Activated CD8-positive, alpha-beta T cell treated with anti-CD3 and anti-CD28 coated beads for 36 hours (primary cell): ENCODE data around the gene TFB1M. TPM values are rescaled to one million over a fixed set of nuclear protein-coding genes. Genes with fewer than 3 reads are reported as not detected.

ENCODE experiments used
- ATAC-seq: fragments of 200-7000 bp; cut with Tn5 transposase; one replicate; pipeline ENCODE4 v1.10.0; 2021; ENCODE audit warnings: mild to moderate bottlenecking, moderate library complexity
- CTCF ChIA-PET: fragments of 350-600 bp; sonication (Branson Sonifier 250); formaldehyde crosslinking; loops from one replicate; lab custom pipeline; 2021; ENCODE audit warnings: antibody characterized with exemption; lab: Charles Lee
- POLR2A ChIA-PET: fragments of 350-600 bp; sonication (Branson Sonifier 250); formaldehyde crosslinking; loops from one replicate; lab custom pipeline; 2021; ENCODE audit warnings: antibody characterized with exemption; lab: Charles Lee
- DNase-seq: peaks from one replicate; pipeline ENCODE4 v3.0.0-alpha.2; 2020
- H3K27ac Mint-ChIP-seq: one replicate; pipeline ENCODE4 v1.8.0; 2021; ENCODE audit warnings: mild to moderate bottlenecking, mixed read lengths
- H3K27me3 Mint-ChIP-seq: one replicate; pipeline ENCODE4 v1.8.0; 2021; ENCODE audit warnings: mixed read lengths
- H3K36me3 Mint-ChIP-seq: one replicate; pipeline ENCODE4 v1.8.0; 2021; ENCODE audit warnings: low read depth, mixed read lengths
- H3K4me1 Mint-ChIP-seq: one replicate; pipeline ENCODE4 v1.8.0; 2021; ENCODE audit warnings: low read depth, mixed read lengths
- H3K4me3 Mint-ChIP-seq: one replicate; pipeline ENCODE4 v1.8.0; 2021; ENCODE audit warnings: mild to moderate bottlenecking, moderate library complexity, mixed read lengths
- H3K9me3 Mint-ChIP-seq: one replicate; pipeline ENCODE4 v1.8.0; 2021; ENCODE audit warnings: mixed read lengths
- CTCF ChIP-seq: fragments of 200-600 bp; IDR thresholded peaks from one replicate; pipeline ENCODE4 v1.8.0; 2022; ENCODE audit warnings: antibody characterized with exemption, mild to moderate bottlenecking
- intact Hi-C: fragments of 100-400 bp; cut with micrococcal nuclease; formaldehyde crosslinking; loops from one replicate; pipeline ENCODE4 v1.10.0; 2022
- total RNA-seq, 2 experiments: library from RNA; stranded (reverse); gene quantifications; one replicate each; pipeline ENCODE4 v1.2.3, GENCODE V29; 2021

TFB1M gene
- total RNA-seq, 2 experiments from 2014 or later = 70.9 to 76.6 TPM

- Mint-ChIP-seq H3K4me1 (peaks cover 44% of the 10 kb centered on the region), H3K27ac (no peak overlapping the region), H3K27me3 (no peaks in the 10 kb centered on the region), H3K36me3 (peaks cover 41% of the 10 kb centered on the region), H3K9me3 (no peaks in the 10 kb centered on the region), H3K4me3 (no peak overlapping the region)
- intact Hi-C loops = loop anchor here (5.0 kb wide), 1 partner anchor 139 kb away; no protein-coding TSS in a partner anchor
- no peak for TF ChIP-seq CTCF
- ChIA-PET POLR2A (no interaction called here), CTCF (interaction anchor here (0.8 kb wide), 1 partner anchor 12 kb away, joined by 3 read pairs; no protein-coding TSS in a partner anchor)
- DNase-seq = no peak
- ATAC-seq = no peak
Observed at GRCh38 chr6:155311583-155311982, 2.7 kb downstream of the TFB1M start.

GRCh38 chr6:155311086-155311485 lies 3.2 kb downstream of the TFB1M start:
- CTCF ChIA-PET = interaction anchor here (0.8 kb wide), 1 partner anchor 12 kb away, joined by 3 read pairs; no protein-coding TSS in a partner anchor

GRCh38 chr6:155310596-155310995 lies 3.7 kb downstream of the TFB1M start:
- no peak for TF ChIP-seq CTCF
- Mint-ChIP-seq H3K36me3 (peaks cover 48% of the 10 kb centered on the region), H3K4me3 (no peak overlapping the region), H3K27me3 (no peaks in the 10 kb centered on the region), H3K27ac (peak overlapping the region; percentile 31), H3K9me3 (no peaks in the 10 kb centered on the region), H3K4me1 (peaks cover 42% of the 10 kb centered on the region)
- intact Hi-C loops = loop anchor here (5.0 kb wide), 1 partner anchor 138 kb away; no protein-coding TSS in a partner anchor
- ChIA-PET CTCF (no interaction called here), POLR2A (no interaction called here)
- ATAC-seq (no peak), DNase-seq (no peak)

More at GRCh38 chr6:155311086-155311485, 3.2 kb downstream of the TFB1M start:
- peaks cover 42% of the 10 kb centered on the region for H3K4me1 Mint-ChIP-seq
- POLR2A ChIA-PET = no interaction called here
- TF ChIP-seq CTCF = no peak
- DNase-seq (no peak), ATAC-seq (no peak)
- H3K27me3 Mint-ChIP-seq = no peaks in the 10 kb centered on the region
- intact Hi-C loops = loop anchor here (5.0 kb wide), 1 partner anchor 139 kb away; no protein-coding TSS in a partner anchor
- no peak overlapping the region for H3K27ac Mint-ChIP-seq
- no peak overlapping the region for H3K4me3 Mint-ChIP-seq
- no peaks in the 10 kb centered on the region for H3K9me3 Mint-ChIP-seq
- peaks cover 46% of the 10 kb centered on the region for H3K36me3 Mint-ChIP-seq

GRCh38 chr6:155309150-155309549 lies 5.1 kb downstream of the TFB1M start:
- ChIA-PET POLR2A (no interaction called here), CTCF (no interaction called here)
- Mint-ChIP-seq H3K4me1 (peaks cover 37% of the 10 kb centered on the region), H3K27me3 (no peaks in the 10 kb centered on the region), H3K27ac (no peak overlapping the region), H3K9me3 (no peaks in the 10 kb centered on the region), H3K4me3 (no peak overlapping the region), H3K36me3 (peaks cover 55% of the 10 kb centered on the region)
- no peak for TF ChIP-seq CTCF
- ATAC-seq (no peak), DNase-seq (no peak)
- intact Hi-C loops = no loop called here

- DNase-seq = no peak
- ATAC-seq = peak; percentile 39
- peaks cover 57% of the 10 kb centered on the region for H3K36me3 Mint-ChIP-seq
- no peaks in the 10 kb centered on the region for H3K27me3 Mint-ChIP-seq
- no peak overlapping the region for H3K27ac Mint-ChIP-seq
- intact Hi-C loops = no loop called here
- ChIA-PET POLR2A (interaction anchor here (1.1 to 1.4 kb wide), 2 partner anchors 9 to 83 kb away, joined by 3 to 4 read pairs; no protein-coding TSS in a partner anchor), CTCF (interaction anchor here (1.0 kb wide), 1 partner anchor 20 kb away, joined by 3 read pairs; no protein-coding TSS in a partner anchor)
- H3K4me1 Mint-ChIP-seq = peaks cover 27% of the 10 kb centered on the region
- H3K9me3 Mint-ChIP-seq = no peaks in the 10 kb centered on the region
- no peak for TF ChIP-seq CTCF
- no peak overlapping the region for H3K4me3 Mint-ChIP-seq
Observed at GRCh38 chr6:155306958-155307357, 7.3 kb downstream of the TFB1M start.
